Measurements from ENCODE around the gene AUTS2. TPM values are rescaled to one million over a fixed set of nuclear protein-coding genes. Genes with fewer than 3 reads are reported as not detected.
A peak's percentile ranks its signal among the peaks of the same experiment; 100 is the strongest.

The AUTS2 gene
- total and polyA plus RNA-seq, 10 of the 15 experiments (the other 5 are each of a cell fraction or from before 2014, with no cell fraction given), result 6.4 to 55.6 (median 21.6) TPM

DNA sequence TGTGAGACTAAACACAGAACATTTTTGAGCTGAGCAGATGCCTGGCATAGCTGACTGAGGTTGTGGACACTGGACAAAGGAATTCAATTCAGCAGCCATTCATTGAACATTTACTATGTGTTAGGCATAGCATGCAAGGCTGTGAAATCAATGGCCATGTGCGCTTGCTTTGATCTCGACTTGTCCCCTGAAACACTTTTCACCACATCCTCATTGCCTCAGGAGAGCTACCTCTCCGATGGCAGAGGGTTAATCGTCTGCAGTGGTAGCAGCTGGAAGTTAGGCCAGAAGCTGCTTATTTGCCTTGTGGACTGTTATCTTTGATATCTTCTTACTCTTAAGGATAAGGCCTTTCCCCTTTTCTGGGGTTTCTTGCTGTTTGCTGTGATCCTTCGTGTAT, 297.8 kb downstream of the AUTS2 start:
- ATAC-seq, result peak; percentile 25
- intact Hi-C loops (cut with micrococcal nuclease; ENCODE audit: unreplicated experiment) (loop anchor here (10.0 kb wide), 1 partner anchor 269 kb away; no protein-coding TSS in a partner anchor), in situ Hi-C loops (cut with MboI) (no loop called here)
- no peak overlapping the region for H3K9ac ChIP-seq (ENCODE audit: control insufficient read depth, insufficient read depth, low read length)
- 78% methylated on average over 5 of the region's 5 CpGs for WGBS (ENCODE audit: insufficient coverage, insufficient replicate concordance, low lambda C conversion rate, missing lambda C conversion rate)
- TF ChIP-seq, protein P1, sequence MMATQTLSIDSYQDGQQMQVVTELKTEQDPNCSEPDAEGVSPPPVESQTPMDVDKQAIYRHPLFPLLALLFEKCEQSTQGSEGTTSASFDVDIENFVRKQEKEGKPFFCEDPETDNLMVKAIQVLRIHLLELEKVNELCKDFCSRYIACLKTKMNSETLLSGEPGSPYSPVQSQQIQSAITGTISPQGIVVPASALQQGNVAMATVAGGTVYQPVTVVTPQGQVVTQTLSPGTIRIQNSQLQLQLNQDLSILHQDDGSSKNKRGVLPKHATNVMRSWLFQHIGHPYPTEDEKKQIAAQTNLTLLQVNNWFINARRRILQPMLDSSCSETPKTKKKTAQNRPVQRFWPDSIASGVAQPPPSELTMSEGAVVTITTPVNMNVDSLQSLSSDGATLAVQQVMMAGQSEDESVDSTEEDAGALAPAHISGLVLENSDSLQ (IDR thresholded peaks at IDR 0.05), result no peak
- TF ChIP-seq SREBF2 (IDR thresholded peaks at IDR 0.05; ENCODE audit: low read length), result no peak
- TF ChIP-seq RUNX3 (IDR thresholded peaks at IDR 0.05; ENCODE audit: low read length), result peak; percentile 37; the same call in 1 of the 2 replicates
- TF ChIP-seq SPI1 (IDR thresholded peaks at IDR 0.05; ENCODE audit: borderline replicate concordance, insufficient read depth, low read depth, low read length), result peak; percentile 2; the same call in 1 of the 2 replicates
- no peak overlapping the region for H2AFZ ChIP-seq (ENCODE audit: control insufficient read depth, low read depth, low read length)
- H3K27me3 ChIP-seq (replicated peaks in 1 of 2; ENCODE audit: control insufficient read depth in 2 of 2, insufficient read depth in 2 of 2, low read length in 1 of 2), result no peaks in the 10 kb centered on the region
- H3K4me1 ChIP-seq (ENCODE audit: control insufficient read depth, insufficient read depth, low read length), result peaks cover 25% of the 10 kb centered on the region
- RAD21 ChIA-PET (ENCODE audit: unreplicated experiment), result interaction anchor here (0.6 to 3.4 kb wide), 9 partner anchors 10 to 1030 kb away, joined by 3 to 16 read pairs (median 3); no protein-coding TSS in a partner anchor
- POLR2A ChIA-PET, result interaction anchor here (0.6 kb wide), 1 partner anchor 1465 kb away, joined by 6 read pairs; no protein-coding TSS in a partner anchor
- no peak overlapping the region for H3K4me2 ChIP-seq (ENCODE audit: control insufficient read depth, insufficient read depth)
- no peaks in the 10 kb centered on the region; the same call in 1 of the 3 replicates for H3K9me3 ChIP-seq (replicated peaks; ENCODE audit: control insufficient read depth, insufficient read depth, low read length)
- H3K27ac ChIP-seq (ENCODE audit: control insufficient read depth, insufficient read depth), result no peak overlapping the region
- no peak for FAIRE-seq
- H3K4me3 ChIP-seq, result no peak overlapping the region
- SMC1A ChIA-PET (ENCODE audit: uncharacterized antibody, unreplicated experiment), result interaction anchor here (0.7 to 2.4 kb wide), 22 partner anchors 9 to 802 kb away, joined by 3 to 13 read pairs (median 4); no protein-coding TSS in a partner anchor
- no TSS peak for BruUV-seq (replicated peaks)
- no peaks in the 10 kb centered on the region for H3K36me3 ChIP-seq (ENCODE audit: control insufficient read depth in 2 of 2, insufficient read depth in 2 of 2, low read length in 1 of 2)
- no peaks in the 10 kb centered on the region for H4K20me1 ChIP-seq (ENCODE audit: control insufficient read depth, insufficient read depth)
- DNase-seq (ENCODE audit: low read depth, low spot score), result no peak
- CTCF ChIA-PET, result interaction anchor here (0.6 to 2.0 kb wide), 10 partner anchors 16 to 199 kb away, joined by 3 to 8 read pairs (median 4); no protein-coding TSS in a partner anchor
- H3K79me2 ChIP-seq (ENCODE audit: control insufficient read depth, insufficient read depth, low read length), result peaks cover 16% of the 10 kb centered on the region

DNA sequence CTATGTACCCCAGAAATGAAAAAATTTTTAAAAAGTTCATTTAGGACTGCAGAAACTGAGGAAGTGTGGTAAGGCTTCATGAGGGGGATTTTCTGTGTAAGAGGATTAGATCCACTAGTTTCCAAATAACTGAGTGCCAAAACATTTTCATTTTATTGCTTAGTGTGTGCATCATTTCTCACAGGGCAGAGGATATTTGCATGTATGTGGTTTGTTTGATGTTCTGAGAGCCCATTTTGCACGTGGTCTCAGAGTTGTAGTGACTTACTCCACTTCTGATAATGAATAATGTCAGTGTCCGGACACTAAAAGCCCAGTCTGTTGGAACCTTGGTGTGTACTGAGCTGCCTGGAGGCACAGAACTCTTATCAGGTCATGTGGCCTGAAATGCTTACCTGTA, 299.9 kb downstream of the AUTS2 start:
- H3K4me2 ChIP-seq (ENCODE audit: control insufficient read depth, insufficient read depth), result peak overlapping the region; percentile 19
- peak; percentile 91 for ATAC-seq
- BruUV-seq (replicated peaks), result no TSS peak
- ChIA-PET SMC1A (ENCODE audit: uncharacterized antibody, unreplicated experiment) (interaction anchor here (0.5 to 1.2 kb wide), 3 partner anchors 9 to 800 kb away, joined by 3 read pairs; no protein-coding TSS in a partner anchor), POLR2A (no interaction called here), CTCF (no interaction called here), RAD21 (ENCODE audit: unreplicated experiment) (interaction anchor here (3.4 kb wide), 1 partner anchor 74 kb away, joined by 16 read pairs; no protein-coding TSS in a partner anchor)
- no peaks in the 10 kb centered on the region for H3K27me3 ChIP-seq (replicated peaks in 1 of 2; ENCODE audit: control insufficient read depth in 2 of 2, insufficient read depth in 2 of 2, low read length in 1 of 2)
- peaks cover 12% of the 10 kb centered on the region for H3K79me2 ChIP-seq (ENCODE audit: control insufficient read depth, insufficient read depth, low read length)
- intact Hi-C loops (cut with micrococcal nuclease; ENCODE audit: unreplicated experiment), result loop anchor here (2.0 to 10.0 kb wide), 2 partner anchors 73 to 267 kb away; no protein-coding TSS in a partner anchor
- H3K27ac ChIP-seq (ENCODE audit: control insufficient read depth, insufficient read depth), result peak overlapping the region; percentile 52; the same call in 1 of the 2 replicates
- no peaks in the 10 kb centered on the region; the same call in 1 of the 3 replicates for H3K9me3 ChIP-seq (replicated peaks; ENCODE audit: control insufficient read depth, insufficient read depth, low read length)
- no peak overlapping the region for H3K9ac ChIP-seq (ENCODE audit: control insufficient read depth, insufficient read depth, low read length)
- no peaks in the 10 kb centered on the region for H3K36me3 ChIP-seq (ENCODE audit: control insufficient read depth in 2 of 2, insufficient read depth in 2 of 2, low read length in 1 of 2)
- H2AFZ ChIP-seq (ENCODE audit: control insufficient read depth, low read depth, low read length), result no peak overlapping the region
- peaks cover 25% of the 10 kb centered on the region for H3K4me1 ChIP-seq (ENCODE audit: control insufficient read depth, insufficient read depth, low read length)
- no peaks in the 10 kb centered on the region for H4K20me1 ChIP-seq (ENCODE audit: control insufficient read depth, insufficient read depth)
- DNase-seq (ENCODE audit: low read depth, low spot score), result peak; percentile 76
- 0% methylated on average over 2 of the region's 2 CpGs for WGBS (ENCODE audit: insufficient coverage, insufficient replicate concordance, low lambda C conversion rate, missing lambda C conversion rate)
- H3K4me3 ChIP-seq, result no peak overlapping the region
- FAIRE-seq, result peak; percentile 81
- in situ Hi-C loops (cut with MboI), result no loop called here
- no peak for TF ChIP-seq FOXK2 (IDR thresholded peaks at IDR 0.05)
- no peak for TF ChIP-seq SMARCA5 (IDR thresholded peaks at IDR 0.05)
- peak; percentile 98 for TF ChIP-seq POU2F2 (IDR thresholded peaks at IDR 0.05; ENCODE audit: borderline replicate concordance, low read depth, low read length)
- TF ChIP-seq SIX5 (IDR thresholded peaks at IDR 0.05; ENCODE audit: low read depth, low read length, severe bottlenecking), result no peak
- peak; percentile 92 for TF ChIP-seq RUNX3 (IDR thresholded peaks at IDR 0.05; ENCODE audit: low read length)
- peak; percentile 43; the same call in 1 of the 2 replicates for TF ChIP-seq MTA2 (IDR thresholded peaks at IDR 0.05; ENCODE audit: low read depth)
- TF ChIP-seq, protein P2, sequence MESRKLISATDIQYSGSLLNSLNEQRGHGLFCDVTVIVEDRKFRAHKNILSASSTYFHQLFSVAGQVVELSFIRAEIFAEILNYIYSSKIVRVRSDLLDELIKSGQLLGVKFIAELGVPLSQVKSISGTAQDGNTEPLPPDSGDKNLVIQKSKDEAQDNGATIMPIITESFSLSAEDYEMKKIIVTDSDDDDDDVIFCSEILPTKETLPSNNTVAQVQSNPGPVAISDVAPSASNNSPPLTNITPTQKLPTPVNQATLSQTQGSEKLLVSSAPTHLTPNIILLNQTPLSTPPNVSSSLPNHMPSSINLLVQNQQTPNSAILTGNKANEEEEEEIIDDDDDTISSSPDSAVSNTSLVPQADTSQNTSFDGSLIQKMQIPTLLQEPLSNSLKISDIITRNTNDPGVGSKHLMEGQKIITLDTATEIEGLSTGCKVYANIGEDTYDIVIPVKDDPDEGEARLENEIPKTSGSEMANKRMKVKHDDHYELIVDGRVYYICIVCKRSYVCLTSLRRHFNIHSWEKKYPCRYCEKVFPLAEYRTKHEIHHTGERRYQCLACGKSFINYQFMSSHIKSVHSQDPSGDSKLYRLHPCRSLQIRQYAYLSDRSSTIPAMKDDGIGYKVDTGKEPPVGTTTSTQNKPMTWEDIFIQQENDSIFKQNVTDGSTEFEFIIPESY (IDR thresholded peaks at IDR 0.05), result no peak
- no peak for TF ChIP-seq EZH2 (IDR thresholded peaks at IDR 0.05; ENCODE audit: borderline replicate concordance, control insufficient read depth, low read depth, low read length)
- TF ChIP-seq, protein P3, sequence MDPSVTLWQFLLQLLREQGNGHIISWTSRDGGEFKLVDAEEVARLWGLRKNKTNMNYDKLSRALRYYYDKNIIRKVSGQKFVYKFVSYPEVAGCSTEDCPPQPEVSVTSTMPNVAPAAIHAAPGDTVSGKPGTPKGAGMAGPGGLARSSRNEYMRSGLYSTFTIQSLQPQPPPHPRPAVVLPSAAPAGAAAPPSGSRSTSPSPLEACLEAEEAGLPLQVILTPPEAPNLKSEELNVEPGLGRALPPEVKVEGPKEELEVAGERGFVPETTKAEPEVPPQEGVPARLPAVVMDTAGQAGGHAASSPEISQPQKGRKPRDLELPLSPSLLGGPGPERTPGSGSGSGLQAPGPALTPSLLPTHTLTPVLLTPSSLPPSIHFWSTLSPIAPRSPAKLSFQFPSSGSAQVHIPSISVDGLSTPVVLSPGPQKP (IDR thresholded peaks at IDR 0.05; ENCODE audit: low read depth, low read length), result no peak
- peak; percentile 29; the same call in 1 of the 2 replicates for TF ChIP-seq SPI1 (IDR thresholded peaks at IDR 0.05; ENCODE audit: borderline replicate concordance, insufficient read depth, low read depth, low read length)

All from GM12878 (cell line).